Measurements from ENCODE around the gene WNT2.

WNT2 gene

DNA sequence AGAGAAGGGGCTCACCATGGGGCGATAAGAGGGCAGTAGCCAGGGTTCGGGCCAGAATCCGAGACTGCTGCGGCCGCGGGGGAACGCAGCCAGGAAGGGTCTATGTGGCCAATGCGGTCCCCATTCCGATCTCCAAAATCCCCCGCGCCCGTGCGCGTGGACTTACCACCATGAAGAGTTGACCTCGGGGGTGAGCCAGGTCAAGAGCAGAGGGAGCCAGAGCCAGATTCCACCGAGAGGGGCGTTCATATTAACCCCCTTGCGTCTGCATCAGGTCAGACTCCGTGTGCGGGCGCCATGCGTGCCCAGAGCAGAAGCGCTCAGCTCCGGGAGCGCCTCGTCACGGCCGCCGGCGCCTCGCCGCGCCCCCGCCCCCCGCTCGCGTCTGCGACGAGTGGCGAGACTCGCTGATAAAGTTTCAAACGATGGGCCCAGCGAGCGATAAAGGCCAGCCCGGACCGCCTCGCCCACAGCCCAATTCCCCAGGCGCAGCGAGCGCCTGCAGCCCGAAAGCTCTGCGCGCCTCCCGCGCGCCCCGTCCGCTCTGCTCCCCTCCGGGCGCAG, at the start of gene WNT2:
WNT2 (minus strand) TSS at position 318 of the 564 bp plus-strand sequence; CDS start at position 249, 69 bp downstream.
- DNase-seq, result no peak

DNA sequence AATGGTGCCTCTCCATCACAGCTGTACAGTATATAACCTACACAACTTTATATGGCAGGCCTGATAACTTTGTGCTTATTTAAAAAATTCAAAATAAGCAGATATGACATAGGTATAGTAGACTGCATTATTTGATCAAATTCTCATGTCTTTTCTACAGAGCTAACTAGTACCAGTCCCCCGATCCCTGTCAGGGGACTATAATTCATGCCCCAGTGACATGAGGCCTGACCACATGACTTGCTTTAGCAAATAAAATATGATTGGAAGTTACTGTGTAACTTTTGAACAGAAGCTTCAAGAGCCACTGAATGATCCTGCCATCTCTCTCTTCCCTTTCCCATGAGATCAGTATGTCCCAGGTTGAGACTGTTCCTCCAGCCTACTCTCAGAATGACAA, 49.2 kb upstream of the WNT2 start:
- no peak for DNase-seq

DNA sequence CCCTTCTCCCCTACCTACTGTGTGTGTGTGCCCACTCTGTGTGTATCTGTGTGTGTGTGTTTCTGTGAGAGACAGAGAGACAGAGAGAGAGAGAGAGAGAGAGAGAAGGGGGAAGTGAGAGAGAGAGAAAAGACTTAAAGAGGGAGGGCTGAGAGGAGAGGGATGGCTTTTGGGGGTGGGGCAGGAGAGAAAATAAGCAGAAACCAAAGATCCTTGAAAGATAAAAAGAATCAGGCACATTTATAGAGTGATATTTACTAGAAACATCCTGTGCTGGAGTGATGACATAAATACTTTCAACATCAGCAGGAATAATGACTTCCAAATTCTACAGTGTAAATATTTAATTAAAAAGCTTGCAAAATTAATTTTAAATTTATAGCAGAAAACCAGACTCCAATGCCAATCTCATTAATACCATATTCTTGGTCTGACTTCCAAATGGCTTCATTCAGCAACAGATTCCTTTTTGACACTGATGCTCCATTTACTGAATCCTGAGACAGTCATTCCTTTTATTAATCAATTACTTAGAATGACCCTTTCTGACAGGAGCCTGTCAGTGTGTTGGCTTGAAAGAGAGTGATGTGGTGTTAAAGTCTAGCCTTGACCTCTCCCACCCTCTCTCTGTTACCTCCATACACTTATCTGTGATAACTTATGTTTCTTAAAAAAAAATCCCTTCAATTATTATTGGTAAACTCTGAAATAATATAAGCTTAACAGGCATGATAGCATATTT, 41.7 kb upstream of the WNT2 start:
- no peak for DNase-seq

DNA sequence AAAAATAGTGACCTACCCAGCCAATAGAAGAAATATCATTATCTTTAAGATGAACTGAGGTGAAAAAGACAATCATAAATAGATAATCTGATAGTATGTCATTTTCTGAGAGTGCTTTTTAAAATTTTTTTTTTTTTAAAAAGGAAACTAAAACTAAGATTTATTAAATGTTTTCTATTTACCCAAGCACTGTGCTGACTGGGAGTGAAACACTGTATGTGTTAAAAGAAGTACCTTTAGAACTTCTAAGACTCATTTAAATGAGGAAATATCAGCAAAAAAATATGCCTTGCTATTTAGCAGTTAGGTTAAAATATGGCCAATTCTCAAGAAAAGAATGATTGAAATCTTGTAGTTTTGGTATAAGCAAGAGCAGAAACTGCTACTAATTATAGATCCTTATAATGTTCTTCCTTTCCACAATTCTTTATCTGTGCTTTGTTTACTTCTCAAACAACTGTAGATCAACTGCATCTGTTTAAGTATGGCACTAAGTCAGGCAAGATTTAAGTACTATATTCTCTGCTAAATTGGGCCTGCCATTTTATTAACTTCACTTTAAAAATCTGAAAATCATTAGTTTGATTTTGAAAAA, 39.5 kb upstream of the WNT2 start:
- no peak for DNase-seq

DNA sequence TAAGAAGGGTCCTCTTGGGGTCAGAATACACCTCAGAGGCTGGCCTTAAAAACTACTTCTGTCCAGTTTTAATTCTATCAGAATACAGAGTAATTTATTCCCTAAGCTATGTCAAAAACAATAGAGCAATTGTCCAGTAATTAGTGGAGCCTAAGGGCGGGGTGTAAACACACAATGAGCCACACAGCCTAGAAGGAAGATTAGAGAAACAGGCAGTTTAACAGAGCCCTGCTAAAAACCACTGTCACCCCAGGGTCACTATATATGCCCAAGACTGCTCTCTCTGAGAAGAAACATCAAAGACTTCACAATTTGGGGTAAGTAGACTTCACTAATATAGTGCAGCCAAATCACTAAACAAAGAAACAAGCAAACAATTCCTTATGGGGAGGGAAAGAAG, 27.2 kb upstream of the WNT2 start:
- no peak for DNase-seq

DNA sequence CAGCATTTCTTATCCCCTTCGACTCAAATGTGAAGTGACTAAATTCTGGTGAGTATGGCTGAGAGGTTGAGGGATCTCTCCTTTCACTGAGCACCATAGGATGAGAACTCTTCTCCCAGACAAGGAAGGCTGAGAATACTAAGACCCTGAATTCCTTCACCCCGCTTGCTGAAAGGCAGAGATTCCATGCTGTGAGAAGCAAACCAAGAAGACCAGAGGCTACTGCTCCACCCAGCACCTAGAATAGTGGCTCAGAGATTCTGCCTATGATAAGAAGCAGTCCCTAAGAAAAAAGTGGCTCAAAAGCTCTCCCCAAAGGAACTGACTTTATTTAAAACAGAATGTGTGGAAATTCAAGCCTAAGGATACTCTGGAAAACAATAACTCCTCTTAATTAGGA, 26.7 kb upstream of the WNT2 start:
- DNase-seq, result no peak

DNA sequence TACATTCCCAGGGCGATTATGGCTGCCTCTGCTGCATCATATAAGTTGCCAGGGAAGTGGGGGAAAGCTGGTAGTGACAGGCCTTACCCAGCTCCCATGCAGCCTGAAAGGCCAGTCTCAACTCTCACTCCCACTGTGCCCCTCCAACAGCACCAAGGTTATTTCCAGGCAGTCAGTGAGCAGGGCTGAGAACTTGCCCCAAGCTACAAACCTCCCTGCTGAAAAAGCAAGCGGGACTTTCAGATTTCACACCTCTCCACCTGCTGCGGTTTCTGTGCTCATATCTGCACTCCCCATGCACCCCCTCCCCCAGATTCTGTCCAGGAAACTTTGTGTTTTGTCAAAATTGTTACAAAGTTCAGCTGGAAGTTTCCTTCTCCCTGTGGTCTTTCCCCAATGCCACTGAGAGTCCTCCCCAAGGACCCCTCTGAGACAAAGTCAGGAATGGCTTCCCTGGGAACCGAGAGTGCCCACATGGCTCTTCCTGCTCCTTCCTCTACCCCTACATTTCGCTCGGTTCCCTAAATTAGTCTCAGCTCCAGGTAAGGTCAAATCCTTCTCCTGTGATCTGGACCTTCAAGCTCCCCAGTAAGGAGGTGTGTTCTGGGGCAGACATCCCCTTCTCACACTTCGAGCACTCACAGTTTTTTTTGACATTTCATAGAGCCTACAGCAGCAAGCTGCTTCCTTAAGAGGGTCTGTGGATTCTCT, 25.3 kb upstream of the WNT2 start:
- DNase-seq, result no peak

DNA sequence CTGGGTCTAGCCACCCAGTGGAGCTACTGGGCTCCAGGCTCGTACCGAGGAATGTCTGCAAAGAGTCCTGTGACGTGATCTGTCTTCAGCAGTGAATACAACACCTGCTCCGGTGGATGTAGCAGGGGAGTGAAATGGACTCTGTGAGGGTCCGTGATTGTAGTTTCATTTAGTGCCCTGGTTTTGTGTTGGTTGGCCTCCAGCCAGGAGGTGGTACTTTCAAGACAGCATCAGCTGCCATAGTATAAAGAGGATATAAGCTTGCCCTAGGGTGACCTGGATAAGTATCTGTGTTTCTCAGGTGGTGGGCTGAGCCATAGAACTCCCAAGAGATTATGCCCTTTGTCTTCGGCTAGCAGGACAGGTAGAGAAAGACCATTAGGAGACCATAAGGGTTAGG, 24.6 kb upstream of the WNT2 start:
- no peak for DNase-seq

DNA sequence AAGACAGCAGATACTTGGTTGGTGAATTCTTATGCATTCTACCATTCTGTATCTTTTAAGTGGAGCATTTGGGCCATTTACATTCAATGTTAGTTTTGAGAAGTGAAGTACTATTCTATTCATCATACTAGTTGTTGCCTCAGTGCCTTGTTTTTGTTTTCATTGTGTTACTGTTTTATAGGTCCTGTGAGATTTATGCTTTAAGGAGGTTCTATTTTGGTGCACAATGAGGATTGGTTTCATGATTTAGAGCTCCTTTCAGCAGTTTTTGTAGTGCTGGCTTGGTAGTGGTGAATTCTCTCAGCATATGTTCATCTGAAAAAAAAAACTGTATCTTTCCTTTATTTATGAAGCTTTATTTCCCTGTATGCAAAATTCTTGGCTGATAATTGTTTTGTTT, 23.3 kb upstream of the WNT2 start:
- DNase-seq, result no peak

DNA sequence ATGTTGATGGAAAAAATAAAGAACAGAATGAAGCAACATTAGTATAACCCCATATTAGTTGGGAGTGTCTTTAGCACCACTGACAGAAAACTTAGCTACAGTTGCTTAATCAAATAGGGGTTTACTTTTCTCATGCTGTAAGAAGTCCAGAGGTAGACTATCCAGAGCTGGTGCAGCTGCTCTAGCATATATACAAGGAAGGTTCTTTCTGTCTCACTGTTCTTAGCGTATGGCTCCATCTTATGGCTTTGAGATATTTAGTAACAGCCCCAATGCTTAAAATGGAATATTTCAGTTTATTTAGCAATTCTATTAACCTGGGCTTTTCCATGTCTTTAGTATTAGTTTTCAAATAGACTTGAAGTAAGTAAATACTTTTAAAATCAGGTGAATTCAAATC, 15.2 kb upstream of the WNT2 start:
- DNase-seq, result no peak

DNA sequence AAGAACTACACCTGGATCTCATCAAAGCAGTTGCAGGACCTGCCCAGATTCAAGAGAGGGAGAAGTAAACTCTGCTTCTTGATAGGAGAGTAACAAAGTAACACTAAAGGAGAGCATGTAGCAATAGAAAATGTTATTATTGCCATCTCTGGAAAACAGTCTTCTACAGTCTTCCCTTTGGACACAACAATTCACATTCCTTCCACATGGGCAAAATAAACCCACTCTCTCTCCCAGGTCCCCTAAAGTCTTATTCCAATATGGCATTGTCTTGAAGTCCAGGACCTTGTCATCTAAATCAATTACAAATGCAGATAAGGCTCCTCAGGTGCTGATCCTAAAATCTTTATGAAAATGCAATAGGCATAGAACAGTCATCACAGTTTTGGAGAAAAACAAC, 10.3 kb upstream of the WNT2 start:
- no peak for DNase-seq

DNA sequence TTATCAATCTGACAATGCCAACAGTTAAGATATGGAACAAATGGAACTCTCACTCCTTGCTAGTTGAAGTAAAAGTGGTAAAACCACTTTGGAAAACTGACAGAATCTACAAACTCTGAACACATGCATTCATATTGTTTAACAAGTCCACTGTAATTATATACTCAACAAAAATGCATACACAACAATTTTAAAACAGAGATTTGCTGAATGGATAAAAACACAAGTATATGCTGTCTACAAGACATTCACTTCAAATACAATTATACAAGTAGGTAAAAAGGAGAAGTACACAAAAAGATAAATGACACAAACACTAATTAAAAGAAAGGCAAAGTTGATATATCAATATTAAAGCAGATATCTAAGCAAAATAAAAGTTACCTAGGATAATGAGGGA, 9.2 kb upstream of the WNT2 start:
- DNase-seq, result no peak

DNA sequence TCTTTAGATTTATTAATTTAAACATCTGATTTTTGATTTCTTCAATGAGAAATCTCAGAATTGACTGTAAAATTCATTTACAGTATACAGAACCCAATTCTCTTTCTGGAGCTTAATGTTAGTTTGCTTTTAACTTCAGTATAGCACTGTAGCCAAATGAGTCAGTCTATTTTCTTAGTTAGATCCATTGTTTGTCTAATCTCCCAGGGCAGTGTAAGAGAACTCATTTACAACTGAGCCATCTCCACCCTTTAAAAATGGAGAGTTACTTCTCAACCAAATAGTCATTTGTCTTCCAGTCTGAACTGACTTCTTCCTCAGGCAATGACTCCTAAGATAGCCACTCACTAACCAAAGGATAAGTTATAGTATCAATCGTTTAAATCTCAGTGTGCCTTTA, 3.0 kb upstream of the WNT2 start:
- no peak for DNase-seq

DNA sequence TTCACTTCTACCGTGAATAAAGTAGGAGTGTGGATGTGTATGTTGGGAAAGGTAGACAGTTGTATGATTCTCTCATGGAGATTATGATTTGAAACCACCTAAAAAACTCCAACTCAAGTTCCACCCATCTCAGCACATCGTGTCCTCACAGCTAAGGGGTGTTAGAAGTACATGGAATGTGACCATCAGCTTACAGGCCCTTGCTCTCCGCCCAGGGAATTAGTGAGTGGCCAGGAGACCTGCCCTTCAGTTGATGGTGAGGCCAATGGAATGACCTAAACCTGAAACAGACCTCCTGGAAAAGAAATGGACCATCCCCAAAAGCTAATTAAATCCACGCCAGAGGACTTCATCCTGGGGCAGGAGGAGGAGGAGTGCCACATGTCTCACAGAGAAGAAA, 2.1 kb upstream of the WNT2 start:
- DNase-seq, result no peak

DNA sequence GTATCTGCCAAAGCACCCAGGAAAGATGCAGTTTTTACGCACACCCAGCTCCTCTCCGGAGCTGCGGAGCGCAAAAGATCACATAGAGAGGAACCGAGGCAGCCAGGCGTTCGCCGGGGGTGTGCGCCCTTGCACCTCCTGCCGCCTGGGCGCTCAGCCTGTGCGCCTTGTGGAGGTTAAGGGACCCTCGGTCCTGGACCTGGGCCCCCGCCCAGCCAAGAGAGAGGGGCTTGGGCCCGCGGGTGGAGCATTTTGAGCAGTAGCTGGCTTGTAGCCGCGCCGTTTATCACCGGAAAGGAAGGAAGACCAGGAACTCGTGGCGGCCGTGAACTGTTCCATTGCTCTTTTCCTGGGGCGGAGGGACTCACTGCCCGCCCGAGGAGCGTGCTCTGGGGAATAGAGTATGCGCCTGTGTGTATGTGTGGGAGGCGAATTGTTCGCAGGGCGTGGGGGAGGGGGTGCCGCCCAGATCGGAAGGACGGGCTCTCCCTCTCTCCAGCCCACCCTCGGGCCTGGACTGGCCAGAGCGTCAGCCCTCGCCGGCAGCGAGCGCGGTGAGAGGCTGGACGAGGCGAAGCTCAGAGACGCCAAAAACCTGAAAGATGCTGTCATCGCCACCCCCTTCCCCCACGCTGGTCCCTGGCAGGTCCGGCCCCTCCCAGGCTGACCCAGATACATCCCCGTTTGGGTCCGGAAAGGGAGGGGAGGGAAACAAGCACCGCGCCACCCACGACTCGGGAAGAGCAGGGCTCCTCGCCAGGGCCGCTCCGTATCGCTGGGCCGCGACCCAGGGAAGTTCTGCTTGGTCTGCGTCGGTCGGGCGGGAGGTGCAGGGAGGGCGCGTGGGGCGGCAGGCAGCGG, 1.2 kb upstream of the WNT2 start:
- no peak for DNase-seq

DNA sequence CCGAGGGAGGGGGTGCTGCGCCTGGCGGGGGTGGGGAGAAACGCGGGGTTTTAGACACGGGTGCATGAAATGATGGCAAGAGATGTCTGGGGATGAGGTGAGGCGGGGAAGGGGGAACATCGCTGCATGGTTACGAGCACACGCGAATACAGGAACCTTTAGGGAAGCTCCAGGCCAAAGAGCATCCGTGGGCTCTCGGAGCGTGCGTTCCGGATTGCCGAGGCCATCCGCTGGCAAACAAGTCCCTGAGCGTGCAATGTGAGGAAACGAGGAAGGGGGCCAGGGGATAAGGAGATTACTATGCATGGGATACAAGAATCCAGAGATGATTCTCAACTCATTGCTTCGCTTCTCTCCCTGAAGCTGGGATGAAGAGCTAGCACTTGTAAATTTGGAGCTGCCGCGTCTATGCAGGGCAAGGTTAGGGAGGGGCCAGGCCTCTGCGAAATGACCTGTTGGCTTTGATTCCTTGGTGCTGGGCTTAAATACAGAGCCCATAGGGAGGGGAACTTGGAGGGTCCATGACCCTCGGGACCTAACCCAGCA, 520 bp upstream of the WNT2 start:
- no peak for DNase-seq

DNA sequence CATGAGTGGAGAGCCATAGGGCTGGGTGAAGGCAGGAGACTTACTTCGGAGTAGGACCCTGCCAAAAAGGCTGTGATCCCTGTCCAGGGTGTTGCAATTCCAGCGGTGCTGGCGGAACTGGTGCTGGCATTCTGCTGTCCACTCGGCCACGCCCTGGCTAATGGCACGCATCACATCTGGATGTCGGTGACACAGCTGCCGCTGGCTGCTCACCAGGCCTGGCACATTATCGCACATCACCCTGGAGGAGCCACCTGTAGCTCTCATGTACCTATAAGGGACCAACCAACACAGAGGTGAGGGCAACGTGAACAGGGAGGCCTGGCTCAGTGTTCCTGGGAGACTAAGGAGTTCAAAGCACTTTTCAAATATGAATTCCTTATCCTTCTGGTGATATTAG, 2.3 kb downstream of the WNT2 start:
- no peak for DNase-seq

DNA sequence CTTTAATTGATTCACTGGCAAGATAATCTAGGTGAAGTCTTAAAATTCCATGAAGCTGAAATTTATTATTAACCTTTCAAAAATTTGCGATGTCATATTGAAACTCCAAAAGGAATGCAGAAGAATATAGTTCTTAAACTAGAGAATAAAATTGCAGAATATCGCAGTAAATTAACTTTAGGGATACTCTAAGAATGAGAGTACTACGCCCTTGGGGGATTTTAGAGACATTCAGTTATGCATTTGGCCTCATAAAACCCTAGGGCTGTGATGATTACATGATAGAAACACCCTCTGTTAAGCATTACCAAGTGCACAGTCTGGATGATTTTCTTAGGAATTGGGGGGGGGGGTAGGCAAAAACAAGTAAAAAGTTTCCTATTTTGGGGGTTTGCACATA, 3.7 kb downstream of the WNT2 start:
- DNase-seq, result no peak

DNA sequence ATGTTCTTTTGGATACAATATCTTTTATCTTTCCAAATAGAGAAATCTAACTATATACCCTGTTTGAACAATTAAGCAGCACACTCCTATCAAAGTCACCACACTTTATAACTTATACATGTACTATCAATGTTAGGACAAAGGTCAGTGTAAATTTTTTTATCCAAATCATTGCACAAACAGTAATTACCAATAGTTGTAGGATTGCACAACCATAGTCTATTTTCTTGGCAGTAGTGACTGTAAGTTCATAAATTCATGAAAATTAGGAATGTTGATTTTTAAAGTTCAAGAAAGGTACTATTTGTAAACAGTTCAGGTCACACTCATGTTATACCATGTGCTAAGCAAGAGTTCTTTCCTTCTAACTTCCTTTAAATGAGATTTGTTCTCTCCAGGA, 9.3 kb downstream of the WNT2 start:
- DNase-seq, result no peak

DNA sequence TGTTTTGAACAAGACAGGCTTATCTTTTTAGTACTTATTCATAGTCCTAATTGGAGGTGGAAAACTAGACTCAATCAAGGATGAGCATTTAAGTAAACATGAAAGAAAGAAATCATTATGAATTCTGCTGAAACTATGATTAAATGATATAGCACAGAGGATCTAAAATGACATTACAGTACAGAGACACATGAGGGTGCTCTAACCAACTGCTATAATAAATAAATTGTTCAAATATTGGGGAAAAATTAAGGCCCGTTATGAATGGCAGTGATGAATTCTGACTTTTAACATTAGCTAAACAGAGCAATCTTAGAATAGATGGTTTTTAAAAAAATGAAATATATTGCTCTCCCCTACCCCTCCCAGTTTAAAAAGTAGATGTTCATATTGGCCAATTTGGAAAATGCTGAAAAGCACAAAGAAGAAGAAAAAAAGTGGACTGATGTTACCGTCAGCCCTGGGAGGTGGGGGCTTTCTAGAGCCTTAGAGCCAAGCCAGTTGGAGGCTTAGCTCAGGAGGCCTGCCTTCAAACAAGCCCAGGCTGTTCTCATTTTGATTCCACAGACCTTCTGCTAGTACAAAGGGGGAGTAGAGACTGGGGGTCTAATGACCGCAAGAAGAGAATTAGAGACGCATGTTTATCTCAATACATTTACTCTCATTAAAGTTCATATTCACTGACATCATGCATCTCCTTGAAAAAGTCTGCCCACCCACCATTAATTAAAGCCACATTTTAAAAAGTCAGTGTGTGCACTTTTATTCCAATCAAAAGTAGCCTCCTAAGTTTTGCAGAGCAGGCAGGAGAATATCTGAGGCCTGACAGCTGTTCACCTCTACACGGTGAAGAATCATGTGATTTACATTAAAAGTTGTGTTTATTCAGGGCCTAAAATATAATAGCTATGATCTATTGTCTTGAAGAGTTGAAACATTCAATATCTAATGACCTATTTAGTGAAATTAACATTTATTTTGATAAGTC, 10.0 kb downstream of the WNT2 start:
- no peak for DNase-seq

DNA sequence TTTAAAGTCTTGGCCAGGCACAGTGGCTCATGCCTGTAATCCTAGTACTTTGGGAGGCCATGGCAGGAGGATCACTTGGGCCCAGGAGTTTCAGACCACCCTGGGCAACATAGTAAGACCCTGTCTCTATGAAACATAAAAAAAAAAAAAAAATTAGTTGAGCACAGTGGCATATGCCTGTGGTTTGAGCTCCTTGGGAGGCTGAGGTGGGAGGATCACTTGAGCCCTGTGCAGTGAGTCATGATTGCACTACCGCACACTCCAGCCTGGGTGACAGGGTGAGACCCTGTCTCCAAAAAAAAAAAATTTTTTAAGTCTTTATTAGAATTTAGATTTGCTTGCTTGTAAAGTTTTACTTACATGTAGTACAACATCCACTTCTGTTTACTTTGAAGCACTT, 14.0 kb downstream of the WNT2 start:
- DNase-seq, result no peak

DNA sequence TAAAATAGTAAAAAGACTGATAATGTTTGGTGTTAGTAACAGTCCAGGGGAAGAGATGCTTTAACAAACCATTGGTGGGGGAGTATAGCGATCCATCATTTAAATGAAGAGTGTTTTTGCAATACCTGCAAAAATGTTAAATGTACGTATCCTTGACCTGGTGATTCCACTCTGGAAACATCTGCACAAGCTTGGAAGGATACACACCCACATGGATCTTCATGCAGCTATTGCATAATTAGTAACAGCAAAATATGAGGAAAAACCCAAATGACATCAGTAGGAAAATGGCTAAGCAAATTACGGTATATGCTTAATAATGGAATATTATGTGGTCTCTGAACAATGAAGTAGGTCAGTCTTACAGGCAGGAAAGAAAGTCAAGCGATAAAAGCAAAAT, 20.5 kb downstream of the WNT2 start:
- DNase-seq, result no peak

Data from CD4-positive, alpha-beta T cell treated with Interleukin-1 beta for 1 hour (primary cell).